Measurements from ENCODE around the gene STAT4. TPM values are rescaled to one million over a fixed set of nuclear protein-coding genes. Genes with fewer than 3 reads are reported as not detected.

The STAT4 gene
- total RNA-seq, 1 experiment from 2014 or later: 0.44 TPM

- TF ChIP-seq PRDM15 (CRISPR knock-in tag; IDR thresholded peaks at IDR 0.05) (no peak), ZNF423 (CRISPR knock-in tag; IDR thresholded peaks at IDR 0.05) (no peak), EMX1 (CRISPR knock-in tag; IDR thresholded peaks at IDR 0.05) (no peak), IRF2 (CRISPR knock-in tag; IDR thresholded peaks at IDR 0.05; ENCODE audit: borderline replicate concordance, low read depth) (no peak)
These were observed 80.5 kb downstream of the STAT4 start (continued) for GRCh38 chr2:191070276-191070675.

GRCh38 chr2:191069606-191070005 lies 81.2 kb downstream of the STAT4 start:
- TF ChIP-seq, protein P1, sequence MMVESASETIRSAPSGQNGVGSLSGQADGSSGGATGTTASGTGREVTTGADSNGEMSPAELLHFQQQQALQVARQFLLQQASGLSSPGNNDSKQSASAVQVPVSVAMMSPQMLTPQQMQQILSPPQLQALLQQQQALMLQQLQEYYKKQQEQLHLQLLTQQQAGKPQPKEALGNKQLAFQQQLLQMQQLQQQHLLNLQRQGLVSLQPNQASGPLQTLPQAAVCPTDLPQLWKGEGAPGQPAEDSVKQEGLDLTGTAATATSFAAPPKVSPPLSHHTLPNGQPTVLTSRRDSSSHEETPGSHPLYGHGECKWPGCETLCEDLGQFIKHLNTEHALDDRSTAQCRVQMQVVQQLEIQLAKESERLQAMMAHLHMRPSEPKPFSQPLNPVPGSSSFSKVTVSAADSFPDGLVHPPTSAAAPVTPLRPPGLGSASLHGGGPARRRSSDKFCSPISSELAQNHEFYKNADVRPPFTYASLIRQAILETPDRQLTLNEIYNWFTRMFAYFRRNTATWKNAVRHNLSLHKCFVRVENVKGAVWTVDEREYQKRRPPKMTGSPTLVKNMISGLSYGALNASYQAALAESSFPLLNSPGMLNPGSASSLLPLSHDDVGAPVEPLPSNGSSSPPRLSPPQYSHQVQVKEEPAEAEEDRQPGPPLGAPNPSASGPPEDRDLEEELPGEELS (CRISPR knock-in tag; IDR thresholded peaks at IDR 0.05): no peak
- TF ChIP-seq ZBTB43 (CRISPR knock-in tag; IDR thresholded peaks at IDR 0.05) (no peak), NFE2L1 (CRISPR knock-in tag; IDR thresholded peaks at IDR 0.05) (no peak), PRRX2 (CRISPR knock-in tag; IDR thresholded peaks at IDR 0.05) (no peak), ZNF263 (CRISPR knock-in tag; IDR thresholded peaks at IDR 0.05; ENCODE audit: low read depth) (no peak), ERG (CRISPR knock-in tag; IDR thresholded peaks at IDR 0.05) (no peak), ESRRA (CRISPR knock-in tag; IDR thresholded peaks at IDR 0.05; ENCODE audit: borderline replicate concordance) (no peak), RORB (CRISPR knock-in tag; IDR thresholded peaks at IDR 0.05) (no peak), NR2C2 (CRISPR knock-in tag; IDR thresholded peaks at IDR 0.05) (no peak), E2F4 (CRISPR knock-in tag; IDR thresholded peaks at IDR 0.05; ENCODE audit: borderline replicate concordance, low read depth) (no peak), ZNF396 (CRISPR knock-in tag; IDR thresholded peaks at IDR 0.05; ENCODE audit: borderline replicate concordance) (no peak), CREB1 (CRISPR knock-in tag; IDR thresholded peaks at IDR 0.05) (no peak), JUN (CRISPR knock-in tag; IDR thresholded peaks at IDR 0.05) (no peak), HMGXB4 (CRISPR knock-in tag; IDR thresholded peaks at IDR 0.05) (no peak), ZNF219 (CRISPR knock-in tag; IDR thresholded peaks at IDR 0.05; ENCODE audit: borderline replicate concordance) (no peak)
- TF ChIP-seq, protein P2, sequence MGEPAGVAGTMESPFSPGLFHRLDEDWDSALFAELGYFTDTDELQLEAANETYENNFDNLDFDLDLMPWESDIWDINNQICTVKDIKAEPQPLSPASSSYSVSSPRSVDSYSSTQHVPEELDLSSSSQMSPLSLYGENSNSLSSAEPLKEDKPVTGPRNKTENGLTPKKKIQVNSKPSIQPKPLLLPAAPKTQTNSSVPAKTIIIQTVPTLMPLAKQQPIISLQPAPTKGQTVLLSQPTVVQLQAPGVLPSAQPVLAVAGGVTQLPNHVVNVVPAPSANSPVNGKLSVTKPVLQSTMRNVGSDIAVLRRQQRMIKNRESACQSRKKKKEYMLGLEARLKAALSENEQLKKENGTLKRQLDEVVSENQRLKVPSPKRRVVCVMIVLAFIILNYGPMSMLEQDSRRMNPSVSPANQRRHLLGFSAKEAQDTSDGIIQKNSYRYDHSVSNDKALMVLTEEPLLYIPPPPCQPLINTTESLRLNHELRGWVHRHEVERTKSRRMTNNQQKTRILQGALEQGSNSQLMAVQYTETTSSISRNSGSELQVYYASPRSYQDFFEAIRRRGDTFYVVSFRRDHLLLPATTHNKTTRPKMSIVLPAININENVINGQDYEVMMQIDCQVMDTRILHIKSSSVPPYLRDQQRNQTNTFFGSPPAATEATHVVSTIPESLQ (CRISPR knock-in tag; IDR thresholded peaks at IDR 0.05): no peak
- TF ChIP-seq, protein P3, sequence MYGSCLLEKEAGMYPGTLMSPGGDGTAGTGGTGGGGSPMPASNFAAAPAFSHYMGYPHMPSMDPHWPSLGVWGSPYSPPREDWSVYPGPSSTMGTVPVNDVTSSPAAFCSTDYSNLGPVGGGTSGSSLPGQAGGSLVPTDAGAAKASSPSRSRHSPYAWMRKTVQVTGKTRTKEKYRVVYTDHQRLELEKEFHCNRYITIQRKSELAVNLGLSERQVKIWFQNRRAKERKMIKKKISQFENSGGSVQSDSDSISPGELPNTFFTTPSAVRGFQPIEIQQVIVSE (CRISPR knock-in tag; IDR thresholded peaks at IDR 0.05; ENCODE audit: borderline replicate concordance): no peak
- Mint-ChIP-seq H3K27me3 (ENCODE audit: low read depth) (no peaks in the 10 kb centered on the region), H3K4me1 (peaks cover 17% of the 10 kb centered on the region), H3K36me3 (no peaks in the 10 kb centered on the region), H3K9me3 (no peaks in the 10 kb centered on the region), H3K4me3 (no peak overlapping the region), H3K27ac (no peak overlapping the region)
- ChIA-PET CTCF (interaction anchor here (2.4 kb wide), 1 partner anchor 17 kb away, joined by 7 read pairs; no protein-coding TSS in a partner anchor), POLR2A (no interaction called here)
- DNase-seq (ENCODE audit: low spot score) (no peak), ATAC-seq (no peak)
